Activated CD4-positive, alpha-beta T cell treated with anti-CD3 and anti-CD28 coated beads, Interleukin-2, amount 10 ng/mL, durations not matched to agents 7 days and 5 days (primary cell): ENCODE data around the gene TTLL5. TPM values are rescaled to one million over a fixed set of nuclear protein-coding genes. Genes with fewer than 3 reads are reported as not detected.

Experiments used
- CTCF ChIA-PET: fragments of 350-600 bp; sonication (Branson Sonifier 250); formaldehyde crosslinking; loops from one replicate; lab custom pipeline; 2021; ENCODE audit warnings: antibody characterized with exemption; lab: Charles Lee
- POLR2A ChIA-PET: fragments of 350-600 bp; sonication (Branson Sonifier 250); formaldehyde crosslinking; loops from one replicate; lab custom pipeline; 2021; ENCODE audit warnings: antibody characterized with exemption; lab: Charles Lee
- DNase-seq: peaks from one replicate; pipeline ENCODE4 v3.0.0-alpha.2; 2020
- H3K27ac Mint-ChIP-seq: one replicate; pipeline ENCODE4 v1.8.0; 2021; ENCODE audit warnings: mild to moderate bottlenecking, moderate library complexity, mixed read lengths
- H3K27me3 Mint-ChIP-seq: one replicate; pipeline ENCODE4 v1.8.0; 2021; ENCODE audit warnings: mixed read lengths
- H3K36me3 Mint-ChIP-seq: one replicate; pipeline ENCODE4 v1.8.0; 2021; ENCODE audit warnings: low read depth, mixed read lengths
- H3K4me1 Mint-ChIP-seq: one replicate; pipeline ENCODE4 v1.8.0; 2021; ENCODE audit warnings: mixed read lengths
- H3K4me3 Mint-ChIP-seq: one replicate; pipeline ENCODE4 v1.8.0; 2021; ENCODE audit warnings: mild to moderate bottlenecking, moderate library complexity, mixed read lengths
- H3K9me3 Mint-ChIP-seq: one replicate; pipeline ENCODE4 v1.8.0; 2021; ENCODE audit warnings: mixed read lengths
- total RNA-seq, 2 experiments: library from RNA; stranded (reverse); gene quantifications; one replicate each; pipeline ENCODE4 v1.2.3, GENCODE V29; 2021

TTLL5 gene
- total RNA-seq, 2 experiments from 2014 or later = 33.3 to 43.3 TPM

DNA sequence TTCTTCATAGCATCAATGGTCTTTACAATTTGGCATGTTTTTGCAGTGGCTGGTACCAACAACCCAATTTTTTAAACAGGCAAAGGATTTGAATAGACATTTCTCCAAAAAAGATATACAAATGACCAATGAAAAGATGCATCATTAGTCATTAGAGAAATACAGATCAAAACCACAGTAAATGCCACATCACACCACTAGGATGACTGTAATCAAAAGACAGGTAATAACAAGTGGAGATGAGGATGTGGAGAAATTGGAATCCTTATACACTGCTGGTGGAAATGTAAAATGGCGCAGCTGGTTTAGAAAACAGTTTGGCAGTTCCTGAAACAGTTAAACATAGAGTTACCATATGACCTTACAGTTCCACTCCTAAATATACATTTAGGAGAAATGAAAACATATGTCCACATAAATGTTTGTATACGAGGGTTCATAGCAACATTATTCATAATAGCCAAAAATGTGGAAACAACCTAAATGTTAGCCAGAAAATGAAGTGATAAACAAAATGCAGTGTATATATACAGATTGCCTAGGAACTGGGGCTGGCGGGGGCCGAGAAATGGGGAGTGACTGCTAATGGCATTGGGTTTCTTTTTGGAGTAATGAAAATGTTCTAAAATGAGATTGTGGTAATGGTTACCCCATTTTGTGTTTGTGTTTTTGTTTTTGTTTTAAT lies 265.5 kb downstream of the TTLL5 start:
- POLR2A ChIA-PET = no interaction called here
- H3K4me1 Mint-ChIP-seq = no peaks in the 10 kb centered on the region
- H3K27me3 Mint-ChIP-seq = no peaks in the 10 kb centered on the region
- CTCF ChIA-PET = no interaction called here
- H3K4me3 Mint-ChIP-seq = no peak overlapping the region
- no peak overlapping the region for H3K27ac Mint-ChIP-seq
- peaks cover 3% of the 10 kb centered on the region for H3K36me3 Mint-ChIP-seq
- no peak for DNase-seq
- no peaks in the 10 kb centered on the region for H3K9me3 Mint-ChIP-seq

DNA sequence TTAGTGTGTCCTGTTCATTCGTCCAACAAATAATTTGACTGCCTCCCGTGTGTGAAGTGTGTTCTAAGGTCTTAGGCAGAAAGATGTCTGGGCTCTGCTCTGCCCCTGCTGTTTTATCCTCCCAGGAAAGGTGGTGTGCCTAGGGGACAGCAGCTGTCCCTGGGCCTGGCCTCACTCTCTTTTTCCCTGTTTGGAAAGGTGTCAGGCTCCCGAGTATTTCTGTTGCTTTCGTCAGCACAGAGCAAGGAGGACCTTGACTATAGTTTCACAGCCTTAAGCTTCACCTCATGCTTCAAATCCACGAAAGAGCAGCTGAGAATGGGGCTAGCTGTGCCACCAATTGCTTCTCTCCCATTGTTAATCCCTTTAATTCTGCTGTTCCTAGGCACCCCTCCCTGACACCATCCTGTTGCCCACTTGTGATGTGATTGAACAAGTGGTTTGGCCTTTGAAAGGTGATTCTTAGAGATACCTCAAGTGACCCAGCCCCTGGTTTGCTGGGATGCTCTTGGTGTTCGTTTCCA lies 266.6 kb downstream of the TTLL5 start:
- H3K27me3 Mint-ChIP-seq = no peaks in the 10 kb centered on the region
- CTCF ChIA-PET = no interaction called here
- POLR2A ChIA-PET = no interaction called here
- H3K9me3 Mint-ChIP-seq = no peaks in the 10 kb centered on the region
- H3K27ac Mint-ChIP-seq = no peak overlapping the region
- no peaks in the 10 kb centered on the region for H3K4me1 Mint-ChIP-seq
- H3K36me3 Mint-ChIP-seq = peaks cover 3% of the 10 kb centered on the region
- no peak overlapping the region for H3K4me3 Mint-ChIP-seq
- DNase-seq = no peak

DNA sequence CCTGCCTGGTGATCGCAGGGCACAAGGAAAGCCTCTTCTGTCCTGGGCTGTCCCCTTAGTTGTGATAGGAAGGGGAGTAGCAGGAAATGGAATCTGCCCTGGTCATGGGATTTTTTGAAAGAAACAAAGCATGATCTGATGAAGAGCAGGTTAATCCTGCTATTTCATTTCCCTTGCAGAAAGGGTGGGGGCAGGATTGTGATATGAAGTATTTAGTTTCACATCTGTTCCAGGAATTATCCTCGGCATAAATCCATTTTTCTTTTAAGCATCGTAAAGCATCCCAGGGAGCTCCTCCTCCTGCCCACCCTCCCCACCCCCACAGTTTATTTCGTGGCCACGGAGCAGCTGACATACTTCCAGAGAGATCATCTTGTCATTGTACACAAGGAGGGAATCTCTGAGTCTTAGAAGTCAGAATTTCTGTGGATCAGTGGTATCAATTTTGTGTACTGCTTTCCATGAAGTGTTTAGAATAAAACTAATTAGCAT lies 267.7 kb downstream of the TTLL5 start:
- DNase-seq = no peak
- Mint-ChIP-seq H3K27ac (no peak overlapping the region), H3K4me3 (no peak overlapping the region), H3K4me1 (no peaks in the 10 kb centered on the region), H3K27me3 (no peaks in the 10 kb centered on the region), H3K36me3 (peaks cover 3% of the 10 kb centered on the region), H3K9me3 (no peaks in the 10 kb centered on the region)
- POLR2A ChIA-PET = no interaction called here
- CTCF ChIA-PET = no interaction called here

DNA sequence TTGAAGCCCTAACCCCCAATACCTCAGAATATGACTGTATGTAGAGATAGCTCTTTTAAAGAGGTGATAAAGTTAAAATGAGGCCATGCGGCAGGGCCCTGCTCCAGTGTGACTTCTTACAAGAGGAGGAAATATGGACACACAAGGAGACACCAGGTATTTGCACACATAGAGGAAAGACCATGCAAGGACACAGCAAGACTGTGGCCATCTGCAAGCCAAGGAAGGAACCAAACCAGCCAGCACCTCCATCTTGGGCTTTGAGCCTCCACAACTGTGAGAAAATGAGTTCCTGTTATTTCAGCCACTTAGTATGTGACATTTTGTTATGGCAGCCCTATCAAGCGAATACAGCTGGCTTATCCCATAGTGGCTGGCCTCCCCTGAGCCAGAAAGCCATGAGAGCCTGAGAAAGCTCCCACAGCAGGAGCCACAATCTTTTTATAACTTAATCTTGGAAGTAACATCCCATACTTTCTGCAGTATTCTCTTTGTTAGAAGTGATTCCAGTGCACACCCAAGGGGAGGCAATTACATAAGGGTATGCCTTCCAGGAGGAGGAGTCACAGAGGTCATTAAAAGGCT lies 272.8 kb downstream of the TTLL5 start:
- ChIA-PET POLR2A (no interaction called here), CTCF (no interaction called here)
- Mint-ChIP-seq H3K27ac (no peak overlapping the region), H3K9me3 (no peaks in the 10 kb centered on the region), H3K27me3 (no peaks in the 10 kb centered on the region), H3K36me3 (no peaks in the 10 kb centered on the region), H3K4me1 (peaks cover 3% of the 10 kb centered on the region), H3K4me3 (no peak overlapping the region)
- no peak for DNase-seq

DNA sequence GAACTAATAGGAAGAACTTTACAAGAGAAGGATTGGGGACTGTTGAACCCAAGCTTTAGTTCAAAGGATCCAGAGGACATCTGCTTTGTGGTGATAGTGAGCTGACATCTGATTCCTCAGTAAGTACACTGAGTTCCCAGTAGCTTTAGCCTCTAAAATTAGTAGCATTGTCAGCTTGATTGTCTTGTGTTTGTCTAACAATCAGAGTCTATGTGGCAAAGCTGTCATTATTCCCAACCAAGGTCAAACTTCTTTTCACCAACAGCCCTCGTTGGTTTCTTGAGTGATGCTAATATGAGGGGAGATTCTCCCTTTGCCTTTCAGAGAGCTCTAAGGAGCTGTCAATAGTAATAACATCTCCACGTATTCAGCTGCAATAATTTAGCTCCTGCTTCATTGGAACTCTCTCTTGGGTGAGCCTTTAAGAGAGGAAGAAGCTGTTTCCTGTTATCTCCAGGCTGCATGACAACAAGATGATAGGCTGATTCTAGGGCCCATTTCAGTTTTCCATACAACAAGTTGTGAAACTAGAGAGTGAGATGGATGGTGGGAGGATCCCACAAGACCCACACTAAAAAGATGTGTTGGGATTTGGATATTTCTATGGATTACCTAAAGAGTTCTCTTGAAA lies 274.1 kb downstream of the TTLL5 start:
- Mint-ChIP-seq H3K4me1 (peaks cover 3% of the 10 kb centered on the region), H3K36me3 (no peaks in the 10 kb centered on the region), H3K9me3 (no peaks in the 10 kb centered on the region), H3K4me3 (no peak overlapping the region), H3K27me3 (no peaks in the 10 kb centered on the region), H3K27ac (no peak overlapping the region)
- POLR2A ChIA-PET = no interaction called here
- no peak for DNase-seq
- CTCF ChIA-PET = interaction anchor here (0.9 kb wide), 1 partner anchor 48 kb away, joined by 3 read pairs; no protein-coding TSS in a partner anchor

DNA sequence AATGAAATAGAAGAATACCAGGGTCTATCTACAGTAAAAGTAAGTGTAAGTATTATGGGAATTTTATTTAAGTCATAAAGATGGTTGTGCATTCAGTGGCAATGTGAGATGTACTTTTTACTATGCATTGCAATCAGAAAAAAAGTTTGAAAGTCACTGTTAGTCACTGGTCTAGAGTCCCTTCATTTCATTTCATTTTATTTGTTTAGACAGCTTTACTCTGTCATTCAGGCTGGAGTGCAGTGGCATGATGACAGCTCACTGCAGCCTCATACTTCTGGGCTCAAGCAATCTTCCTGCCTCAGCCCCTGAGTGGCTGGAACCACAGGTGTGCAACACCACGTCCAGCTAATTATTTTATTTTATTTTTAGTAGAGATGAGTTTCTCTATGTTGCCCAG lies 278.2 kb downstream of the TTLL5 start:
- Mint-ChIP-seq H3K36me3 (peaks cover 3% of the 10 kb centered on the region), H3K27me3 (no peaks in the 10 kb centered on the region), H3K4me1 (peaks cover 3% of the 10 kb centered on the region), H3K4me3 (no peak overlapping the region), H3K9me3 (no peaks in the 10 kb centered on the region), H3K27ac (no peak overlapping the region)
- ChIA-PET POLR2A (no interaction called here), CTCF (interaction anchor here (1.1 to 1.2 kb wide), 2 partner anchors 28 to 163 kb away, joined by 3 read pairs; no protein-coding TSS in a partner anchor)
- DNase-seq = no peak

DNA sequence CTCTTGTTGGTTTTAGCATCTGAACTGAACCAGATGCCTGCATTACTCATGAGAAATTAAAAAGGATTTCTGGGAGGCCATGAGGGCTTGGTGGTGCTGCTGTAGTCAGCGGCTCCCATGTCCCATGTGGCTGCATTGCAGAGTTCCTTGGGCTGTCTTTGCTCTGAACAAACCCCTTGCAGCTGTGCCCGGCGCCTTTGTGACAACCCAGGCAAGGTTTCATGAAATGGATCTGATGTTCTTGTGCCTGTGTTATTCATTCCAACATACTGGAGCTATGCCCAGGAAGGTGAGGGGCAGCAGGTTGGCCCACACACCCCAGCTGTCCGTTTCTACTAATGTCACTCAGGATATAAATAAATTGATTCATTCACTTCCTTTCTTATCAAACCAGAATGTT lies 280.0 kb downstream of the TTLL5 start:
- Mint-ChIP-seq H3K27ac (no peak overlapping the region), H3K4me3 (no peak overlapping the region), H3K36me3 (peaks cover 3% of the 10 kb centered on the region), H3K27me3 (no peaks in the 10 kb centered on the region), H3K4me1 (no peaks in the 10 kb centered on the region), H3K9me3 (no peaks in the 10 kb centered on the region)
- POLR2A ChIA-PET = no interaction called here
- DNase-seq = no peak
- CTCF ChIA-PET = interaction anchor here (0.7 kb wide), 1 partner anchor 72 kb away, joined by 4 read pairs; no protein-coding TSS in a partner anchor

DNA sequence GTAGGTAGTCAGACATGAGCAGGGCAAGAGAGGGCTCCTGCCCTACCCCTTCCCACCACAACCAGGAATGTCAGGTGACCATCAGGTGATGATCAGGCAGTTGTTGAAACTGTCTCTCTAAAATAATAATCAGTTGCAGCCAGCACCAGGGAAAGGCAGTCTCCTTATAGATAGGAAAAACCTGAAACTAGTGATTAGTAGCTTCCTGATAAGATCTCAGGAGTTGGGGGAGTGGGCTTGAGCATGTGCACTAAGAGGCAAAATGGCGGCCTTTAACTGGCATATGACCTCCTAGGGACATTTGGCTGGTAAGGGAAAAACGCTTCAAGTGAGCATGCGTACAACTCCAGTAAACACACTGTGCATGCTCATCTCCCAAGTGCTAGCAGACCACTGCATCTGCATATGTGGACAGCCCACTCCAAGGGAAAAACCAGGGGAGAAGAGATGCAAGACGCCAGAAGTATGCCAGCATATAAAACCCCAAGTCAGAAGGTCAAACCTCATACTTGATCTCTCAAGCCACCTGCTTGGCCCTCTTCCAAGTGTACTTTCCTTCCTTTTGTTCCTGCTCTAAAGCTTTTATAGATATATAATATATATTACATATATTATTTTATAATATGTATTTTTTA lies 283.7 kb downstream of the TTLL5 start:
- Mint-ChIP-seq H3K4me1 (no peaks in the 10 kb centered on the region), H3K36me3 (peaks cover 3% of the 10 kb centered on the region), H3K4me3 (no peak overlapping the region), H3K27ac (no peak overlapping the region), H3K9me3 (no peaks in the 10 kb centered on the region), H3K27me3 (no peaks in the 10 kb centered on the region)
- POLR2A ChIA-PET = no interaction called here
- CTCF ChIA-PET = interaction anchor here (0.6 kb wide), 1 partner anchor 485 kb away, joined by 3 read pairs; no protein-coding TSS in a partner anchor
- no peak for DNase-seq

DNA sequence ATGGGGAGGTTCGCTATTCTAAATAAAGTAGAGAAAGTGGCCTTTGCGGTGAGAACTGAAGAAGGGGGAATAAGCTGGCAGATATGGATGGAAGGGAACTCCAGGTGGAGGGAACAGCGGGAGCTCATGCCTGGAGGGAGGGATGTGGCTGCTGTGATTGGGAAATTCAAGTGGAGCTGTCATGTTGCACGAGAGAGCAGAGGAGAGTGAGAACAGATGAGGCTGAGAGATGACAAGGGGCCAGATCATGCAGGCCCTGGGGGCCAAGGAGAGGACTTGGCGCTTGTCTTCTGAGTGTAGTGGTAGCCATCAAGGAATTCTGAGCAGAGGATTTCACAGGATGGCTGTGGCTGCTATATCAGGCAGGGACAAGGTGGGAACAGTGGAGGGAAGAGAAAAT lies 285.7 kb downstream of the TTLL5 start:
- CTCF ChIA-PET = interaction anchor here (0.7 kb wide), 1 partner anchor 20 kb away, joined by 5 read pairs; no protein-coding TSS in a partner anchor
- no peaks in the 10 kb centered on the region for H3K27me3 Mint-ChIP-seq
- no peaks in the 10 kb centered on the region for H3K9me3 Mint-ChIP-seq
- H3K4me3 Mint-ChIP-seq = no peak overlapping the region
- H3K4me1 Mint-ChIP-seq = no peaks in the 10 kb centered on the region
- H3K36me3 Mint-ChIP-seq = peaks cover 3% of the 10 kb centered on the region
- no peak for DNase-seq
- no peak overlapping the region for H3K27ac Mint-ChIP-seq
- POLR2A ChIA-PET = no interaction called here

DNA sequence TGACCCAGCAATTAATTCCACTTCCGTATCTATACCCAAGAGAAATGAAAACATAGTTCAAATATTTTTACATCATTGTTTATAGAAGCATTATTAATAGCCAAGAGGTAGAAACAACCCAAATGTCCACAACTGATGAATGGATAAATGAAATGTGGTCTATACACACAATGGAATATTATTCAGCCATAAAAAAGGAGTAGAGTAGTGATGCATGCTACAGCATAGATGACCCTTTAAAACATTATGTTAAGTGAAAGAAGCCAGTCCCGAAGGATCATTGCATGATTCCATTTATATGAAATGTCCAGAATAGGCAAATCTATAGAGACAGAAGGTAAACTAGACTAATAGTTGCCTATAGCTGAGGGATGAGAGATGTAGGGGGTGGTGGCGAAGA lies 291.4 kb downstream of the TTLL5 start:
- POLR2A ChIA-PET = no interaction called here
- CTCF ChIA-PET = no interaction called here
- H3K9me3 Mint-ChIP-seq = no peaks in the 10 kb centered on the region
- no peak overlapping the region for H3K4me3 Mint-ChIP-seq
- H3K36me3 Mint-ChIP-seq = peaks cover 2% of the 10 kb centered on the region
- H3K27me3 Mint-ChIP-seq = no peaks in the 10 kb centered on the region
- DNase-seq = no peak
- H3K27ac Mint-ChIP-seq = no peak overlapping the region
- H3K4me1 Mint-ChIP-seq = no peaks in the 10 kb centered on the region

DNA sequence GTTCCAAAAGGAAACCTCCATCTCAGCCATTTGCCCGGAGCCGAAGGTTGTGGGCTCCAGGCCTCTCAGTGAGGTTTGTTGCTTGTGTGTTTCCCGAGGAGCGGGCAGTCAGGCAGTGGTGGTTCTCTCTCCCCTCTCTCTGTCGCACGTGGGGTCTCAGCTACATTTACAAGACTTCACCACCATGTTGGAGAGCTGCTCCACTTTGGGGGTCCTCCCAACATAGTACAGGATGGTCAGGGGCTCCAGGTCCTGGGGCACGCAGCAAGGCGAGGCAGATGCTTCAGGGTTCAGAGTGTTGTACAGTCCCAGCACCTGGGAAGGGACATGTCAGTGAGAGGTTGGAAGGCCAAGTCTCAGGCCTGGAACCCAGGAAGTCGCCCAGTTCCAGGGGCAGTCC lies 298.0 kb downstream of the TTLL5 start:
- DNase-seq = no peak
- Mint-ChIP-seq H3K36me3 (no peaks in the 10 kb centered on the region), H3K4me3 (no peak overlapping the region), H3K9me3 (no peaks in the 10 kb centered on the region), H3K27me3 (no peaks in the 10 kb centered on the region), H3K27ac (no peak overlapping the region), H3K4me1 (no peaks in the 10 kb centered on the region)
- POLR2A ChIA-PET = no interaction called here
- CTCF ChIA-PET = no interaction called here

DNA sequence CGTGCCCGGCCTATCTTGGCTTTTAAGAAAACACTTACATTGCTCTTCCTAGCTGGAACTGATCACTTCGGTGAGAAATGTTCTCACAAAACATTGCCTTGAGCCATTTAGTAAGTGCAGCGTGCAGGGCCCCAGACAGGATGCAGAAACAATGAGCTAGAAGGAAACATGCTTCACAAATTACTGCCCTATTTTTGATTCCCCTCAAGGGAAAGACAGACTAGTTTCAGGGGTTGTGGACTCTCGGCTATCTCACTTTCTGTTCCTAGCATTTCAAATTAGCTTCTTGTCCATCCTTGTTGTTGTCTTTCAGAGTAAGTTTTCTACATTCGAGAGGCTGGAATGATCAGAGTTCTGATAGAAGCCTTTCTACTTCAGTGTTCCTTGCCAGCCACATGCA lies 299.2 kb downstream of the TTLL5 start:
- Mint-ChIP-seq H3K4me3 (no peak overlapping the region), H3K36me3 (no peaks in the 10 kb centered on the region), H3K27ac (no peak overlapping the region), H3K4me1 (no peaks in the 10 kb centered on the region), H3K9me3 (no peaks in the 10 kb centered on the region), H3K27me3 (no peaks in the 10 kb centered on the region)
- CTCF ChIA-PET = interaction anchor here (1.1 kb wide), 1 partner anchor 9 kb away, joined by 3 read pairs; no protein-coding TSS in a partner anchor
- DNase-seq = no peak
- POLR2A ChIA-PET = no interaction called here
